Camera-type eye (tissue), 1 donor: Measurements from ENCODE around the gene FOXD4L4. TPM values are rescaled to one million over a fixed set of nuclear protein-coding genes. Genes with fewer than 3 reads are reported as not detected.

Experiments
- total RNA-seq: library from RNA; depleted of rRNA; stranded (reverse); fragments of >200 nt; gene quantifications from one replicate; pipeline ENCODE4 v1.2.3, GENCODE V29; 2014

Gene FOXD4L4
- 0.22 TPM for total RNA-seq

DNA sequence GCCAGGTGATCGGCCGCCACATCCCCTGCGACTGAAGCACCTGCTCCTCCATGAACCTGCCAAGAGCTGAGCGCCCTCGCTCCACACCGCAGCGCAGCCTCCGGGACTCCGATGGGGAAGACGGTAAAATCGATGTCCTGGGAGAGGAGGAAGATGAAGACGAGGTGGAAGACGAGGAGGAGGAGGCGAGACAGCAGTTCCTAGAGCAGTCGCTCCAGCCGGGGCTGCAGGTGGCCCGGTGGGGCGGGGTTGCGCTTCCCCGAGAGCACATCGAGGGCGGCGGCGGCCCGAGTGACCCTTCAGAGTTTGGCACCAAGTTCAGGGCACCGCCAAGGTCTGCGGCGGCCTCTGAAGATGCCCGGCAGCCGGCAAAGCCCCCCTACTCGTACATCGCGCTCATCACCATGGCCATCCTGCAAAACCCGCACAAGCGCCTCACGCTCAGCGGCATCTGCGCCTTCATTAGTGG, at the start of gene FOXD4L4:
Gene FOXD4L4, plus strand, starts transcription at position 51 of the 469 bp plus-strand sequence. Its CDS starts 0 bp downstream, at position 51.

Other genes starting within 250 kb of the FOXD4L4 start
- 87.1 TPM for gene ZNG1E, start 61.2 kb upstream of the FOXD4L4 start, total RNA-seq